Keratinocyte (primary cell): ENCODE data around the gene LHFPL2.

Source experiments
- EZH2 ChIP-seq: IDR thresholded peaks from one replicate; pipeline ENCODE4 v1.6.1; 2012; ENCODE audit warnings: inconsistent platforms, mild to moderate bottlenecking, low read length, moderate library complexity
- TF ChIP-seq, protein P1 (sequence below), 3 experiments: IDR thresholded peaks in 1 of 3; conservative IDR thresholded peaks in 1 of 3; optimal IDR thresholded peaks in 1 of 3; 2 replicates in 2 of 3; 3 replicates in 1 of 3; pipeline versions ENCODE3 to v1.5.1; 2011; ENCODE audit warnings: low read length in 3 of 3, mild to moderate bottlenecking in 3 of 3, moderate library complexity in 2 of 3, control low read depth in 1 of 3, inconsistent platforms in 1 of 3; ENCODE audit not compliant: insufficient read depth in 2 of 3; ENCODE audit errors: extremely low read depth in 1 of 3

GRCh38 chr5:78662323-78662722, 13.8 kb upstream of the LHFPL2 start:
- TF ChIP-seq, protein P1, sequence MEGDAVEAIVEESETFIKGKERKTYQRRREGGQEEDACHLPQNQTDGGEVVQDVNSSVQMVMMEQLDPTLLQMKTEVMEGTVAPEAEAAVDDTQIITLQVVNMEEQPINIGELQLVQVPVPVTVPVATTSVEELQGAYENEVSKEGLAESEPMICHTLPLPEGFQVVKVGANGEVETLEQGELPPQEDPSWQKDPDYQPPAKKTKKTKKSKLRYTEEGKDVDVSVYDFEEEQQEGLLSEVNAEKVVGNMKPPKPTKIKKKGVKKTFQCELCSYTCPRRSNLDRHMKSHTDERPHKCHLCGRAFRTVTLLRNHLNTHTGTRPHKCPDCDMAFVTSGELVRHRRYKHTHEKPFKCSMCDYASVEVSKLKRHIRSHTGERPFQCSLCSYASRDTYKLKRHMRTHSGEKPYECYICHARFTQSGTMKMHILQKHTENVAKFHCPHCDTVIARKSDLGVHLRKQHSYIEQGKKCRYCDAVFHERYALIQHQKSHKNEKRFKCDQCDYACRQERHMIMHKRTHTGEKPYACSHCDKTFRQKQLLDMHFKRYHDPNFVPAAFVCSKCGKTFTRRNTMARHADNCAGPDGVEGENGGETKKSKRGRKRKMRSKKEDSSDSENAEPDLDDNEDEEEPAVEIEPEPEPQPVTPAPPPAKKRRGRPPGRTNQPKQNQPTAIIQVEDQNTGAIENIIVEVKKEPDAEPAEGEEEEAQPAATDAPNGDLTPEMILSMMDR (optimal IDR thresholded peaks at IDR 0.05 in 1 of 3, IDR thresholded peaks at IDR 0.05 in 1 of 3, conservative IDR thresholded peaks at IDR 0.05 in 1 of 3; ENCODE audit: extremely low read depth in 1 of 3, insufficient read depth in 2 of 3, low read length in 3 of 3), result no peak
- TF ChIP-seq EZH2, result no peak
